ENCODE measurements around the gene RNF5. TPM values are rescaled to one million over a fixed set of nuclear protein-coding genes. Genes with fewer than 3 reads are reported as not detected.
"Not testable (repeated sequence)": the region's sequence is repeated elsewhere in the genome, so short reads cannot be mapped to it uniquely, and the experiment has no call there.

The RNF5 gene
- total RNA-seq, 1 experiment from 2014 or later, result 70.7 TPM

DNA sequence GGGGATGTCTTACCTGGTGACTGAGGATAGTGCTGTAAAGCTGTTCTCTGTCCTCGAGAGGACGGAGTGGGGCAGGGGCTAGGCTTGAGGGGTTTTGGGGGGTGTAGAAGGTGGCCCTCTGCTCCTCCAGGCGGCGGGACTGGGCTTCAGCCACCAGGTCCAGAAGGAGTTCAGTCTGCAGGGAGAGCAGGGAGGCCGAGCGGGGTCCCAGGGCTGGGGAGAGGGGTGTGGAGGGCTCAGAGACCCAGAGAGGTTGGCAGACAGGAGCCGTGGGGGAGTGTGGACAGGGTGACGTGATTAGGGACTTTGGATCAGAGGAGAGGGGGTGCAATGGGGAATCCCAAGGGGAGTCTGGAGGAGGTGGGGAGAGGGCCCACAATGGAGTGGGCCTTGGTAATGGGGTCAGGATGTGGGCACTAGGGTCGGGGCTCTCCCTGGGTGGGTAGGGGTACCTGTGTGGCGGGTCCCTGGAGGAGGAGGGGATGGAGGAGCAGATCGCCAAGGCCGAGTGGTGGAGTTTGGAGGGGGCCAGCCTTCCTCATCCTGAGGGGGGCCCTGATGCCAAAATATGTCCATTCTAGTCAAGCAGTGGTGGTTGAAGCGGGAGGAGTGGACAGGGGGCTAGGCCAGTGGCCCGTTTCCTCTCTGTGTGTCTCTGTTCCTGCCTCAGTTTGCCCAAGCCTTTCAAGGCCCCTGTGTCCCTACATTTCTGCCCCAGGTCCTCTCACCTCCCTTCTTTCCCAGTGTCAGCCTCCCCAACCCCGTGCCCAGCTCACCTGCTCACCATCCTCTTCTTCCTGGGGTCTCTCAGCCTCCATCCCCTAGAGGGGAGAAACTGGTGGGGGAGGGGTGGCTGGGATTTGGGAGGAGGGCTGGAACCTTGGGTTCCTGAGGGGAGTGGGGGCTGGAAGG lies 13.7 kb downstream of the RNF5 start:
- BruUV-seq (replicated peaks), result no TSS peak

DNA sequence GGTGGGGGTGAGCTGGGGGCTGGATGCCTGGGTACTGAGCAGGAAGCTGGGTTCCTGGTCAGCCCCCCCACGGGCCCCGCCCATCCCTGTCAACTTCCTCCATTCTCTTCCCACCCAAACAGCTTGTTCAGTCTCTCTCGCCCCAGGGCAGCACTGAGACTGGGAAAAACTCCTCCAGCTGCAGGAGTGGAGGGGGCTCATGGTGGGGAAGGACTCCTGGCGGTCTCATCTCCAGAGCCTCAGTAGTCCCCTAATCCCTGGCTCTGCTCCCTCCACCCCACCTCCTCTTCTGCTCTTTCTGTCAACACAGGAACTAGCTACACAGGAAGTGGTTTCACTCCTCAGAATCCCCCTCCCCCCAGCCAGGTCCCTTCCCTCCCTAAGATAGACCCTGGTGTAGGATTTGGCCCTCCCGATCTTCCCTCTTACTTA lies 14.4 kb downstream of the RNF5 start, which contains the start of gene GPSM3:
Gene GPSM3, minus strand, starts transcription at position 36 of the 432 bp plus-strand sequence. CDS start 130 bp downstream, outside the sequence.
- intact Hi-C loops (cut with micrococcal nuclease; ENCODE audit: unreplicated experiment), result loop anchor here (10.0 kb wide), 1 partner anchor 772 kb away; the partner anchor contains the start of gene BRD2
- ChIA-PET CTCF (interaction anchor here (1.4 kb wide), 1 partner anchor 15 kb away, joined by 3 read pairs; no protein-coding TSS in a partner anchor), POLR2A (no interaction called here)
- no peak within 1 kb of the TSS for H3K27ac Mint-ChIP-seq (ENCODE audit: unreplicated experiment)
- no peaks in the 10 kb centered on the region for H3K27me3 Mint-ChIP-seq (ENCODE audit: insufficient read depth, unreplicated experiment)
- no peak within 1 kb of the TSS for H3K4me3 ChIP-seq (ENCODE audit: low read depth, low read length)
- TF ChIP-seq, protein P1, sequence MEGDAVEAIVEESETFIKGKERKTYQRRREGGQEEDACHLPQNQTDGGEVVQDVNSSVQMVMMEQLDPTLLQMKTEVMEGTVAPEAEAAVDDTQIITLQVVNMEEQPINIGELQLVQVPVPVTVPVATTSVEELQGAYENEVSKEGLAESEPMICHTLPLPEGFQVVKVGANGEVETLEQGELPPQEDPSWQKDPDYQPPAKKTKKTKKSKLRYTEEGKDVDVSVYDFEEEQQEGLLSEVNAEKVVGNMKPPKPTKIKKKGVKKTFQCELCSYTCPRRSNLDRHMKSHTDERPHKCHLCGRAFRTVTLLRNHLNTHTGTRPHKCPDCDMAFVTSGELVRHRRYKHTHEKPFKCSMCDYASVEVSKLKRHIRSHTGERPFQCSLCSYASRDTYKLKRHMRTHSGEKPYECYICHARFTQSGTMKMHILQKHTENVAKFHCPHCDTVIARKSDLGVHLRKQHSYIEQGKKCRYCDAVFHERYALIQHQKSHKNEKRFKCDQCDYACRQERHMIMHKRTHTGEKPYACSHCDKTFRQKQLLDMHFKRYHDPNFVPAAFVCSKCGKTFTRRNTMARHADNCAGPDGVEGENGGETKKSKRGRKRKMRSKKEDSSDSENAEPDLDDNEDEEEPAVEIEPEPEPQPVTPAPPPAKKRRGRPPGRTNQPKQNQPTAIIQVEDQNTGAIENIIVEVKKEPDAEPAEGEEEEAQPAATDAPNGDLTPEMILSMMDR (IDR thresholded peaks at IDR 0.05; ENCODE audit: insufficient read depth in 1 of 2, low read depth in 1 of 2, low read length in 1 of 2, severe bottlenecking in 1 of 2, unreplicated experiment in 1 of 2), result no peak
- H3K9me3 Mint-ChIP-seq (ENCODE audit: unreplicated experiment), result no peaks in the 10 kb centered on the region
- no TSS peak for BruUV-seq (replicated peaks)
- peaks cover 27% of the 10 kb centered on the region for H3K4me1 ChIP-seq
- DNase-seq, result no peak
- H3K36me3 ChIP-seq (ENCODE audit: control insufficient read depth, insufficient read depth, low read length), result 0 out of 2 replicates have a peak, but pooled peaks cover 2% of the 10 kb centered on the region
- no peaks in the 10 kb centered on the region for H3K27me3 ChIP-seq (replicated peaks; ENCODE audit: control insufficient read depth, insufficient read depth, low read length)
- H3K9me3 ChIP-seq, result no peaks in the 10 kb centered on the region
- no peak within 1 kb of the TSS for H3K4me3 Mint-ChIP-seq (ENCODE audit: unreplicated experiment)
- H3K36me3 Mint-ChIP-seq (ENCODE audit: insufficient read depth, unreplicated experiment), result peaks cover 21% of the 10 kb centered on the region
- peaks cover 27% of the 10 kb centered on the region for H3K4me1 Mint-ChIP-seq (ENCODE audit: low read depth, unreplicated experiment)

More for the DNA sequence above, 13.7 kb downstream of the RNF5 start:
- ChIA-PET CTCF (interaction anchor here (0.5 to 1.4 kb wide), 2 partner anchors 14 to 64 kb away, joined by 3 read pairs; partner anchors contain the start of gene ATF6B), POLR2A (no interaction called here)
- TF ChIP-seq, protein P1 (IDR thresholded peaks at IDR 0.05; ENCODE audit: insufficient read depth in 1 of 2, low read depth in 1 of 2, low read length in 1 of 2, severe bottlenecking in 1 of 2, unreplicated experiment in 1 of 2), result no peak
- no peak overlapping the region for H3K27ac Mint-ChIP-seq (ENCODE audit: unreplicated experiment)
- intact Hi-C loops (cut with micrococcal nuclease; ENCODE audit: unreplicated experiment), result loop anchor here (10.0 kb wide), 1 partner anchor 773 kb away; the partner anchor contains the start of gene BRD2
- H3K4me1 Mint-ChIP-seq (ENCODE audit: low read depth, unreplicated experiment), result peaks cover 25% of the 10 kb centered on the region
- no peaks in the 10 kb centered on the region for H3K27me3 Mint-ChIP-seq (ENCODE audit: insufficient read depth, unreplicated experiment)
- Histone ChIP-seq H3K4me1 (peaks cover 23% of the 10 kb centered on the region), H3K36me3 (ENCODE audit: control insufficient read depth, insufficient read depth, low read length) (peaks cover 2% of the 10 kb centered on the region; the same call in 1 of the 2 replicates), H3K27me3 (replicated peaks; ENCODE audit: control insufficient read depth, insufficient read depth, low read length) (no peaks in the 10 kb centered on the region), H3K4me3 (ENCODE audit: low read depth, low read length) (no peak overlapping the region), H3K9me3 (no peaks in the 10 kb centered on the region)
- no peak for DNase-seq
- H3K4me3 Mint-ChIP-seq (ENCODE audit: unreplicated experiment), result no peak overlapping the region
- peaks cover 28% of the 10 kb centered on the region for H3K36me3 Mint-ChIP-seq (ENCODE audit: insufficient read depth, unreplicated experiment)
- H3K9me3 Mint-ChIP-seq (ENCODE audit: unreplicated experiment), result no peaks in the 10 kb centered on the region

DNA sequence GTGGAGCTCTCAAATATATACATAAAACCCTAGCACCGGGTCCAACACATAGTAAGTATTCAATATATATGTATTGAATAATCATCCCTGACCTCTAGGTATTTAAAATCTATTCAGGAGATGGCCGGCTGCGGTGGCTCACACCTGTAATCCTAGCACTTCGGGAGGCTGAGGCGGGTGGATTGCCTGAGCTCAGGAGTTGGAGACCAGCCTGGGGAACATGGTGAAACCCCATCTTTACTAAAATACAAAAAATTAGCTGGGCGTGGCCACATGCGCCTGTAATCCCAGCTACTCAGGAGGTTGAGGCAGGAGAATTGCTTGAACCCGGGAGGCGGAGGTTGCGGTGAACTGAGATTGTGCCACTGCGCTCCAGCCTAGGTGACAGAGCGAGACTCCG lies 14.9 kb downstream of the RNF5 start:
- peaks cover 27% of the 10 kb centered on the region for H3K4me1 ChIP-seq
- H3K4me3 Mint-ChIP-seq (ENCODE audit: unreplicated experiment); POLR2A ChIA-PET; H3K27me3 Mint-ChIP-seq (ENCODE audit: insufficient read depth, unreplicated experiment); H3K9me3 ChIP-seq; H3K4me3 ChIP-seq (ENCODE audit: low read depth, low read length); H3K27ac Mint-ChIP-seq (ENCODE audit: unreplicated experiment); DNase-seq; H3K9me3 Mint-ChIP-seq (ENCODE audit: unreplicated experiment); BruUV-seq (replicated peaks); H3K36me3 ChIP-seq (ENCODE audit: control insufficient read depth, insufficient read depth, low read length); H3K27me3 ChIP-seq (replicated peaks; ENCODE audit: control insufficient read depth, insufficient read depth, low read length): not testable (repeated sequence)
- peaks cover 27% of the 10 kb centered on the region for H3K4me1 Mint-ChIP-seq (ENCODE audit: low read depth, unreplicated experiment)
- intact Hi-C loops (cut with micrococcal nuclease; ENCODE audit: unreplicated experiment), result loop anchor here (10.0 kb wide), 1 partner anchor 772 kb away; the partner anchor contains the start of gene BRD2
- peaks cover 18% of the 10 kb centered on the region for H3K36me3 Mint-ChIP-seq (ENCODE audit: insufficient read depth, unreplicated experiment)
- CTCF ChIA-PET, result interaction anchor here (1.4 kb wide), 1 partner anchor 16 kb away, joined by 3 read pairs; no protein-coding TSS in a partner anchor

Measured in Caco-2 (cell line).